Measurements from ENCODE around the gene SCYGR3. TPM values are rescaled to one million over a fixed set of nuclear protein-coding genes. Genes with fewer than 3 reads are reported as not detected.

SCYGR3 gene
- total RNA-seq, 1 donor from 2014 or later: not detected

GRCh38 chr2:227654426-227654825, 39.8 kb upstream of the SCYGR3 start:
- no peak for DNase-seq (ENCODE audit: low read depth)
- H3K4me3 ChIP-seq (ENCODE audit: low read depth, low read length): no peak overlapping the region
- TF ChIP-seq CTCF (IDR thresholded peaks at IDR 0.05; ENCODE audit: insufficient read depth, low read length, poor library complexity, severe bottlenecking): no peak
- H3K36me3 ChIP-seq (ENCODE audit: control insufficient read depth, insufficient read depth, low read length): no peaks in the 10 kb centered on the region
- no peaks in the 10 kb centered on the region for H3K27me3 ChIP-seq (ENCODE audit: control insufficient read depth, insufficient read depth, low read length)

GRCh38 chr2:227653419-227653818, 38.8 kb upstream of the SCYGR3 start:
- Histone ChIP-seq H3K36me3 (ENCODE audit: control insufficient read depth, insufficient read depth, low read length) (no peaks in the 10 kb centered on the region), H3K4me3 (ENCODE audit: low read depth, low read length) (no peak overlapping the region), H3K27me3 (ENCODE audit: control insufficient read depth, insufficient read depth, low read length) (no peaks in the 10 kb centered on the region)
- TF ChIP-seq CTCF (IDR thresholded peaks at IDR 0.05; ENCODE audit: insufficient read depth, low read length, poor library complexity, severe bottlenecking): no peak
- no peak for DNase-seq (ENCODE audit: low read depth)

GRCh38 chr2:227643990-227644551, 29.4 kb upstream of the SCYGR3 start:
- TF ChIP-seq CTCF (IDR thresholded peaks at IDR 0.05; ENCODE audit: insufficient read depth, low read length, poor library complexity, severe bottlenecking): no peak
- Histone ChIP-seq H3K27me3 (ENCODE audit: control insufficient read depth, insufficient read depth, low read length) (no peaks in the 10 kb centered on the region), H3K36me3 (ENCODE audit: control insufficient read depth, insufficient read depth, low read length) (no peaks in the 10 kb centered on the region), H3K4me3 (ENCODE audit: low read depth, low read length) (no peak overlapping the region)
- DNase-seq (ENCODE audit: low read depth): no peak

- no peaks in the 10 kb centered on the region for H3K27me3 ChIP-seq (ENCODE audit: control insufficient read depth, insufficient read depth, low read length)
- no peak for DNase-seq (ENCODE audit: low read depth)
- no peaks in the 10 kb centered on the region for H3K36me3 ChIP-seq (ENCODE audit: control insufficient read depth, insufficient read depth, low read length)
- TF ChIP-seq CTCF (IDR thresholded peaks at IDR 0.05; ENCODE audit: insufficient read depth, low read length, poor library complexity, severe bottlenecking): no peak
- H3K4me3 ChIP-seq (ENCODE audit: low read depth, low read length): no peak overlapping the region
These were observed 28.0 kb upstream of the SCYGR3 start for GRCh38 chr2:227642656-227643055.

- Histone ChIP-seq H3K27me3 (ENCODE audit: control insufficient read depth, insufficient read depth, low read length) (no peaks in the 10 kb centered on the region), H3K4me3 (ENCODE audit: low read depth, low read length) (no peak overlapping the region), H3K36me3 (ENCODE audit: control insufficient read depth, insufficient read depth, low read length) (no peaks in the 10 kb centered on the region)
- no peak for DNase-seq (ENCODE audit: low read depth)
- no peak for TF ChIP-seq CTCF (IDR thresholded peaks at IDR 0.05; ENCODE audit: insufficient read depth, low read length, poor library complexity, severe bottlenecking)
These were observed 19.6 kb upstream of the SCYGR3 start for GRCh38 chr2:227634201-227634600.

GRCh38 chr2:227632827-227633226, 18.2 kb upstream of the SCYGR3 start:
- H3K4me3 ChIP-seq (ENCODE audit: low read depth, low read length): no peak overlapping the region
- H3K27me3 ChIP-seq (ENCODE audit: control insufficient read depth, insufficient read depth, low read length): no peaks in the 10 kb centered on the region
- no peaks in the 10 kb centered on the region for H3K36me3 ChIP-seq (ENCODE audit: control insufficient read depth, insufficient read depth, low read length)
- TF ChIP-seq CTCF (IDR thresholded peaks at IDR 0.05; ENCODE audit: insufficient read depth, low read length, poor library complexity, severe bottlenecking): no peak
- no peak for DNase-seq (ENCODE audit: low read depth)

Measured in kidney epithelial cell (primary cell).